ENCODE results near the gene PCSK1.

GRCh38 chr5:96434201-96434645 lies 1.2 kb upstream of the PCSK1 start:
- TF ChIP-seq, protein P1, sequence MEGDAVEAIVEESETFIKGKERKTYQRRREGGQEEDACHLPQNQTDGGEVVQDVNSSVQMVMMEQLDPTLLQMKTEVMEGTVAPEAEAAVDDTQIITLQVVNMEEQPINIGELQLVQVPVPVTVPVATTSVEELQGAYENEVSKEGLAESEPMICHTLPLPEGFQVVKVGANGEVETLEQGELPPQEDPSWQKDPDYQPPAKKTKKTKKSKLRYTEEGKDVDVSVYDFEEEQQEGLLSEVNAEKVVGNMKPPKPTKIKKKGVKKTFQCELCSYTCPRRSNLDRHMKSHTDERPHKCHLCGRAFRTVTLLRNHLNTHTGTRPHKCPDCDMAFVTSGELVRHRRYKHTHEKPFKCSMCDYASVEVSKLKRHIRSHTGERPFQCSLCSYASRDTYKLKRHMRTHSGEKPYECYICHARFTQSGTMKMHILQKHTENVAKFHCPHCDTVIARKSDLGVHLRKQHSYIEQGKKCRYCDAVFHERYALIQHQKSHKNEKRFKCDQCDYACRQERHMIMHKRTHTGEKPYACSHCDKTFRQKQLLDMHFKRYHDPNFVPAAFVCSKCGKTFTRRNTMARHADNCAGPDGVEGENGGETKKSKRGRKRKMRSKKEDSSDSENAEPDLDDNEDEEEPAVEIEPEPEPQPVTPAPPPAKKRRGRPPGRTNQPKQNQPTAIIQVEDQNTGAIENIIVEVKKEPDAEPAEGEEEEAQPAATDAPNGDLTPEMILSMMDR (optimal IDR thresholded peaks at IDR 0.05 in 1 of 3, IDR thresholded peaks at IDR 0.05 in 1 of 3, conservative IDR thresholded peaks at IDR 0.05 in 1 of 3; ENCODE audit: extremely low read depth in 1 of 3, insufficient read depth in 2 of 3, low read length in 3 of 3), result no peak
- TF ChIP-seq EZH2 (IDR thresholded peaks at IDR 0.05; ENCODE audit: low read length), result no peak
